B cell (primary cell): Measurements from ENCODE around the gene TSC2.

Experiments used
- CTCF ChIP-seq: fragments of 200-600 bp; IDR thresholded peaks from one replicate; pipeline ENCODE4 v1.8.0; 2022; ENCODE audit warnings: antibody characterized with exemption, mild to moderate bottlenecking
- EZH2 ChIP-seq: IDR thresholded peaks from 2 replicates; pipeline ENCODE4 v1.6.1; 2012; ENCODE audit warnings: borderline replicate concordance, low read depth, mild to moderate bottlenecking, moderate library complexity, low read length; ENCODE audit not compliant: insufficient read depth, poor library complexity, severe bottlenecking

- TF ChIP-seq CTCF (no peak), EZH2 (no peak)
Measured at GRCh38 chr16:2029350-2029749, 18.4 kb upstream of the TSC2 start.
